Bronchial epithelial cell (primary cell): ENCODE results near the gene EPO. TPM values are rescaled to one million over a fixed set of nuclear protein-coding genes. Genes with fewer than 3 reads are reported as not detected.
A peak's percentile ranks its signal among the peaks of the same experiment; 100 is the strongest.

Source experiments
- DNase-seq: peaks from one replicate; pipeline ENCODE4 v3.0.0-alpha.2; 2010; ENCODE audit warnings: low read depth
- FAIRE-seq: peaks from 2 replicates; lab custom pipeline; 2011; peaks lifted over from hg19 to GRCh38; lab: Jason Lieb, UNC
- H3K27me3 ChIP-seq: 2 replicates; pipeline ENCODE4 v1.5.1; 2011; ENCODE audit warnings: low read length; ENCODE audit not compliant: control insufficient read depth, insufficient read depth
- H3K36me3 ChIP-seq: 2 replicates; pipeline ENCODE4 v1.5.1; 2011; ENCODE audit warnings: low read length; ENCODE audit not compliant: control insufficient read depth, insufficient read depth
- H3K4me3 ChIP-seq: 2 replicates; pipeline ENCODE4 v1.5.1; 2011; ENCODE audit warnings: mild to moderate bottlenecking, low read depth, low read length, control low read depth
- CTCF ChIP-seq: IDR thresholded peaks from 2 replicates; pipeline ENCODE4 v1.5.1; 2011; ENCODE audit warnings: mild to moderate bottlenecking, moderate library complexity, low read length, control low read depth, inconsistent platforms; ENCODE audit not compliant: insufficient read depth, severe bottlenecking
- total RNA-seq: library from RNA; depleted of rRNA; stranded (reverse); fragments of >200 nt; gene quantifications from 2 replicates; pipeline ENCODE4 v1.2.1, GENCODE V29; 2014

The EPO gene
- total RNA-seq, 1 donor from 2014 or later = not detected

GRCh38 chr7:100688326-100688860 lies 31.9 kb upstream of the EPO start:
- H3K36me3 ChIP-seq = peaks cover 33% of the 10 kb centered on the region
- no peak for TF ChIP-seq CTCF
- FAIRE-seq = no peak

GRCh38 chr7:100689230-100690135 lies 30.8 kb upstream of the EPO start:
- peaks cover 29% of the 10 kb centered on the region for H3K36me3 ChIP-seq
- FAIRE-seq = no peak
- no peak for TF ChIP-seq CTCF

More at GRCh38 chr7:100688326-100688860, 31.9 kb upstream of the EPO start:
- no peak for DNase-seq
- H3K27me3 ChIP-seq = no peaks in the 10 kb centered on the region
- no peak overlapping the region for H3K4me3 ChIP-seq

DNA sequence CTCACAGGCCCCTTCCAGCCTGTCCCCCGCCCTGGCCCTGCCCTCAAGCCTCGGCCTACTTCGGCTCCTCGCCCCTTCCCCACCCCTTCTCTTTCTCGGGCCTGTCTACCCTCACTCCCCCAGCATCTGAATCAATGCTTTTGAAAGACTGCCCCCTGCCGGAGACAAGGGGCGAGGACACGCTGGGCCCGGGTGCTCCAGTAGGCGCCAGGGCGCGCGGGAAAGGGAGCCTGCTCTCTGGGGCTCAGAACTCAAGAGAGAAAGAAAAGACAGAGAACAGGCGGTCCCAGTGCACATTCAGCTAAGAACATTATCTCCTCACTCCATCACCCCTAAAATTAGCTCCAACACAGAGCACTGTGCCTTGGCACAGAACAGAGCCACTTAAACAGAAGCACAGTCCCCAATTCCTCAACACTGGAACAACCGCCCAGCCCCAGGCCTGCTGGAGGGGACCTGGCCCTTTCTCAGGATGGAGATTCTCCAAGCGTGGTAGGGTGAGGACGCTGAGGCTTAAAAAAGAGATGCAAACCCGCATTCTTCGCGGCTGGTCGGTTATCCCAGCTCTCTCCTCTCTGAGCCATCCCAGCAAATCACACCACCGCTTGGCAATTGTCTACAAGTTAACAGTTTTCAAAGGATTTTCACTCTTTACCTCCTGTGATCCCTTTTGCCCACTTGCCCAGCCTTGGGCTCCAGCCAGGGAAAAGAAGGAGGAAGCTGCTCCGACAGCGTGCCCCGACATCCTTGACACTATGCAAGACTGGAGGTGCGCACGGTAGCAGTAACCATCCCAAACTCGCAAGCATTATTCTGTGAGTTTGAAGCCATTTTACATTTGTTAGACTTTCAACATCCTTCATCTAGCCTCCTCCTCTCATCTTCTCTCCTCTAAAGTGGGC lies 28.3 kb upstream of the EPO start:
- no peak for FAIRE-seq
- TF ChIP-seq CTCF = peak; percentile 83
- no peak overlapping the region for H3K4me3 ChIP-seq
- peaks cover 21% of the 10 kb centered on the region for H3K36me3 ChIP-seq
- DNase-seq = peak; percentile 41
- H3K27me3 ChIP-seq = no peaks in the 10 kb centered on the region

More at GRCh38 chr7:100689230-100690135, 30.8 kb upstream of the EPO start:
- Histone ChIP-seq H3K4me3 (no peak overlapping the region), H3K27me3 (no peaks in the 10 kb centered on the region)
- no peak for DNase-seq

DNA sequence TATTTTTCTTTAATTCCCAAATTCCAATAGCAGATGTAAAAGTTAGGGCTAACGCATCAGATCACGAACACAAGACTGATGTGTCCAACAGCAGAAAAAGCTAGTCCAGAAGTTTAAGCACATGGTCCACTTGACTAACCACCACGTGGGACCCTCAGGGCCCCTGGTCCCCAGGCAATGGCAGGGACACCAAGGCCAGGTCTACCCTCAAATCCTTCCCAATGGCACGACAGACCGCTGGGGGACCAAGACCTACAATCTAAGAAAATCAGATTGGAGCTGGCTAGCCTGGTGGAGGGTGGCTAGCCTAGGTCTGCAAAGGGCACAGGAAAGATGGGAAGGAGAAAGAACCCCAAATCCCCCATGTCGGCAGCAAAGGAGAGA lies 27.7 kb upstream of the EPO start:
- Histone ChIP-seq H3K36me3 (peaks cover 19% of the 10 kb centered on the region), H3K27me3 (no peaks in the 10 kb centered on the region), H3K4me3 (peak overlapping the region; percentile 67)
- DNase-seq = no peak
- no peak for TF ChIP-seq CTCF
- FAIRE-seq = no peak

GRCh38 chr7:100693312-100694097 lies 26.8 kb upstream of the EPO start:
- Histone ChIP-seq H3K4me3 (peak overlapping the region; percentile 67), H3K36me3 (peaks cover 11% of the 10 kb centered on the region), H3K27me3 (no peaks in the 10 kb centered on the region)
- TF ChIP-seq CTCF = no peak
- FAIRE-seq = no peak
- no peak for DNase-seq
